HG03520 (cell line): Measurements from ENCODE around the gene PREPL.
"Not testable (repeated sequence)": the region's sequence is repeated elsewhere in the genome, so short reads cannot be mapped to it uniquely, and the experiment has no call there.

Experiments
- ATAC-seq: cut with Tn5 transposase; IDR thresholded peaks from one replicate; pipeline ENCODE4 v1.9.1; 2021; ENCODE audit warnings: mild to moderate bottlenecking, moderate library complexity; ENCODE audit not compliant: unreplicated experiment

The PREPL gene

GRCh38 chr2:44349506-44349905, 11.8 kb downstream of the PREPL start:
- ATAC-seq = no peak

DNA sequence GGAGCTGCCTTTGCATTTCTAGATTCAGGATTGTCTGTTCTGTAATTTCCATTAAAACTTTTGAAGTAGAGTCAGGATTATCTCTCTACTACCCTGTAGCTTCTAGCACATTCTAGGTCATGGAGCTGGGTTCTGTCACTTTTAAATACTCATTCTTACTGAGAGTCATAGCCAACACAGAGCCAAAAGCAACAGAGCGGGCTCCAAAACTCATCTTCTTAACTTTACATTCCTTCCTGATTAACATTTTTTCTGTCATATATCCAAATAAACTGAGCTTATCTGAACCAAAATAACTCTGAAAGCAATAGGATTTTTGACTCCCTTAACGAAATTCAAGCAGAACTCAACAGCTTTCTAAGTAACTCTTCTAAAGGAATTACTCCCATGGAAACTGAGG, 12.9 kb downstream of the PREPL start:
- no peak for ATAC-seq

- ATAC-seq = no peak
Measured at GRCh38 chr2:44347526-44347925, 13.8 kb downstream of the PREPL start.

GRCh38 chr2:44342854-44343253, 18.4 kb downstream of the PREPL start:
- ATAC-seq = no peak

- ATAC-seq = no peak
Measured at GRCh38 chr2:44335806-44336538, 25.3 kb downstream of the PREPL start.

DNA sequence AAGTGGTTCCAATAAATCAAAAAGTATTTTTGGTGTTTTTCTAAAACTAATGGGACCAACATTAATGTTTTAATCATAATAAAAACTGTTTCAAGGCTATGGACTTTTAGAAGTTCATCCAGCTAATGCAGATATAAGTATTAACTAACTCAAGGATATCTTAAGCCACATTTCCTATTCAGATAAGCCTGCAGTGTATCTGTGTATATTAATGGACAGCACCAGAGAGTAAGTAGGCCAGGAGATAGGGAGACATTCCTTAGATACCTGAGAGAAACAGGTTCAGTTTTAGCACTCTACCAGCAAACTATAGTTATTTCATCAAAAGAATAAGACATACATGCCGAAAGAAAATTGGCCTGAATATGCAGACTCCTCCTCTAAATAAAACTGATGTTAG, 27.3 kb downstream of the PREPL start:
- no peak for ATAC-seq

- no peak for ATAC-seq
Measured at GRCh38 chr2:44330801-44331200, 30.5 kb downstream of the PREPL start.

DNA sequence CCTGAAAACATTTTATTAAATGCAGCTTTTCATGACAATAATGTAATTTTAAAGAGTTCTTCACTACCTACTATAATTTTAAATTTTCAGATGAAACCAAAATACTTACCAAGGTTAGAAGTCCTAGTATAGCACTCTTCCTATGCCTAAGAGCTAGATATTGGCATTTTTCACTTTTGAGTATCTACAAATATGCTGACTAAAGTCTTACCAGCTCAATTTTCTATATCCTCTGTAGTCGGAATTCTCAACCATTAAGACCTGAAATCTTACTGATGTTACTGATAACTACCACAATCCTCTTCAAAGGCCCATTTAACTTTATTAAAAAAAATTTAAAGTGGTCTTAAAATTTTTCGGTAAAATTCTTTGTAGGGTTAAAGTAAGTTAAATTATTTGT, 32.0 kb downstream of the PREPL start:
- ATAC-seq = no peak

DNA sequence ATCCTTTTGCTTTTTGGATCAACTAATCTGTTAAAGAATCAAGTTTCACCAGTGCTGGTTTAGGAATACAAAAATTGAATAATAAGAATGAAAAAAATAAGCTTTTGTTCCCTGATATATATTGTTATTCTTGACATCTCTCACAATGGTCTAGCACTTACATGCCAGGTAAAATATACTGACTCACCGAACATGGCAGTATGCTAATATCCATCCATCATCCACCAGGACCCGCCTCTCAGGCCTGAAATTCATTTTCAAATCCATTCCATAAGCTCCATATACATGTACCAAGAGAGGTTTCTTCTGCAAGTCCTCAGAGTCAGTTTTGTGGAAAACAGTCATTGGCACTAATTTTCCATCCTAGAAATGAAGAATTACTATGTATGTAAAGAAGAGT, 32.5 kb downstream of the PREPL start:
- no peak for ATAC-seq

- ATAC-seq = no peak
Measured at GRCh38 chr2:44326548-44327264, 34.6 kb downstream of the PREPL start.

- ATAC-seq = no peak
Measured at GRCh38 chr2:44325897-44326296, 35.4 kb downstream of the PREPL start.

GRCh38 chr2:44324971-44325426, 36.3 kb downstream of the PREPL start:
- ATAC-seq = no peak

- no peak for ATAC-seq
Measured at GRCh38 chr2:44321360-44321759, 39.9 kb downstream of the PREPL start.

DNA sequence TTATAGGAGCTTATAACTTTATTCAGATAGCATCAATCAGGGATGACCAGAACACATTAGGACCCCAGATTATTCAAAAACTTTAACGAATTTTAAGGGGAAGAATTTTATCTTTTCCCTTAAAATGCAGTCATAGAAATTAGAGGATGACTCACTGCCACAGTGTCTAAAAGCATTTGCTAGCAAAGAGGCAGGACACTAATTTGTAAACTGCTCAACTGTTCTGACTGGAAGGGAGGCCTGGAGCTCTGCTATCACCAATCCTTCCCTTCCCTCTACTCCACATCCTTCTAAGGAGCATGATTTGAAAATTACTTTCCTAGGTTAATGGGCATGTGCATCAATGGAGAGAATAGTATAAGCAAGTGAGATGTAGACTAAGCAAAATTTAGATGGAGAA, 40.5 kb downstream of the PREPL start:
- no peak for ATAC-seq

GRCh38 chr2:44315945-44316344, 45.3 kb downstream of the PREPL start:
- no peak for ATAC-seq

DNA sequence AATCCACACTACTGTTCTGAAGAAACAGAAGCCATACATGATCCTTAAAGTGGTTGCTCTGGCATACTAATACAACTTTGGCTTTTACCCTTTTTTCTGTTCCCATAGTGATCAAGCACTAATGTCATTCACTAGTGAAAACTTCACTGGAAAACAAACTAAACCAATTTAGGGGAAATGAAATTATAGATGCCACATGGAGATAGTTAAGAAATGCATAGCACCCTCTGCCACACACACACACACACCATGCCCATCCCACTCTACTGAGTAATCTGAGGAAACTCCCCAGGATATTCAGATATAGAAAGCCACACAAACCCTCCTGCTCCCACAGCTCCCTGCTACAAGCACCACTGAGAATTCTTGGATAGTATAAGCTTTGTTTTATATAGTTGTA, 46.9 kb downstream of the PREPL start:
- no peak for ATAC-seq

GRCh38 chr2:44310287-44310686, 51.0 kb downstream of the PREPL start:
- ATAC-seq = no peak

- ATAC-seq = no peak
Measured at GRCh38 chr2:44305882-44306281, 55.4 kb downstream of the PREPL start.

DNA sequence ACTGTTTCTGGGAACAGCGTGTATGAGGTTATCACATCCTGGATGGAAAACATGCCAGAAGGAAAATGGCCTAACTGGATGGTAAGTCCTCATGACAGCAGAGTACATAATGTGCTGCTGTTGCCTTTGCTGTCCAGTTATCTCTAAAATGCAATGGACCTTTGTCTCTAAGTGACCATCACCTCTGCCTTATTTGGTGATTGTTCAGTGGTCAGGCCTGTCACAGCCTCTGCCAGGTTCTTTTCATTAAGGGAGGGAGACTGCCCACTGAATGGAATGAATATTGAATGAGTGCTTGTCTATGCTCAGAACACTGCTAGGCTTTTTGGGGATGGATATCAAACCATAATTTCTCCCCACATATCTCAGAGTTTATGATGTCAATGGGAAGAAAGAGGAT, 57.0 kb downstream of the PREPL start:
- ATAC-seq = no peak

DNA sequence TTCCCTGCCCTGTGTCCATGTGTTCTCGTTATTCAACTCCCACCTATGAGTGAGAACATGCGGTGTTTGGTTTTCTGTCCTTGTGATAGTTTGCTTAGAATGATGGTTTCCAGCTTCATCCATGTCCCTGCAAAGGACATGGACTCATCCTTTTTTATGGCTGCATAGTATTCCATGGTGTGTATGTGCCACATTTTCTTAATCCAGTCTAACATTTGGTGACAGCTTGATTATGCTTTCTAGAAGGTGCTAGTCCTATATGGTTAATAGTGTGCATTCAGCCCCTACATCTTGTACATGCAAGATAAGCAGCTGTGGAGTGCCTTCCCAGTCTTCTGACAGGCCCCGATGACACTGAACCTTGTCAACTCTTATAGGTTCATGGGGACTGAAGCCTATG, 57.5 kb downstream of the PREPL start:
- not testable (repeated sequence) for ATAC-seq

DNA sequence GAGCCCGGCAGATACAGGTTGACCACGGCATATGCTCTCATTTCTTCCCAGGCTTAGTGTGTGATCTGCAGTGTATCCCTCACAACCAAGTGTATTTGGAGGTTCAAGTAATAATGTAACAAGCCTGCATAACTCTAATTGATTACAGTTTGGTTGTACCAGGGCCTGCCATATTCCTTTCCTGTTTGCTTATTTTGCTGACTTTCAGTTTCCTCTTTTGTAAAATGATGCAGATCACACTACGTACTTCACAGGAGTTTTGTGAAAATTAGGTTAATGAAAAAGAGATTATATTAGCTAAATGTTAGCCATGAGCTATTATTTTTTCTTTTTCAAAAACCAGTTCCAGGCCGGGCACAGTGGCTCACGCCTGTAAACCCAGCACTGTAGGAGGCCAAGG, 60.2 kb downstream of the PREPL start:
- ATAC-seq = no peak

DNA sequence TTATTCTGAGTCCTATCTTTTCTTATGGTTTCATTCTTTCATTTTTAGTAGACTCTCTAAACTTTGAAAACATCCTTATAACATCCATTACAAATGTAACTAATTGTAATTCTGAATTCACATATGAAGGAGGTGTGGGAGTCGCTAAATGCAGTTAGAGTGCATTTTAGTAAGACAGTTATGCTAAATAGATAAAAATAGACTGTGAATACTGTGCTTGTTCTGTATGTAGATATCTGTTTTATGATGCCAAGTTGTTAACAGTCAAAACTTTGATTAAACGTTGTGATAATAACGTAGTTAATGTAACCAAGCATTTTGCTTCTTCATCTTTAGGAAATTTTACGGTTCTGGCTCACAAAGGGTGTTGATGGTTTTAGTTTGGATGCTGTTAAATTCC, 61.7 kb downstream of the PREPL start:
- ATAC-seq = no peak

GRCh38 chr2:44297431-44297830, 63.9 kb downstream of the PREPL start:
- ATAC-seq = no peak
